NCI-H146 treated with DMSO at 0.1 percent for 48 hours (cell line): ENCODE measurements around the gene CTNNA2.

ENCODE experiments used
- DNase-seq: peaks from one replicate; lab custom pipeline; 2025; ENCODE audit not compliant: unreplicated experiment; lab: John Stamatoyannopoulos, UW

Gene CTNNA2

DNA sequence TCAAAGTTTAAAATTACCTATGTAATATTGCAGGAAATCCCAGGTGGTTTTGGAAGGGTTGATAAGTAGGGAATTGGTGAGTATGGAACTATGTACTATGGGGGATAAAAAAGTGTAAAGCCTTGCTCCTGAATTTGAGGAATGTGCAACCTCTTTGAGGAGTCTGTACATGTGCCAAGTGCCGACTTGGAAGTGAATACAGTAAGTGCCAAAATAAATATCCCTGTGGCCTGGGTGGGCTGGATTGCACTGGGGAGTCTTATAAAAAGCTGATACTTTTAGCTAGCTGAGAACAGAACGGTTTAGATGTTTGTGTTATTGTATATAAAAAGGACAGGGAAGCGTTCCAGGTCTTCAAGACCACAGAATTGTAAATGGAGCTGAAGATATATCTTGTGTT, 1108.8 kb downstream of the CTNNA2 start:
- no peak for DNase-seq

DNA sequence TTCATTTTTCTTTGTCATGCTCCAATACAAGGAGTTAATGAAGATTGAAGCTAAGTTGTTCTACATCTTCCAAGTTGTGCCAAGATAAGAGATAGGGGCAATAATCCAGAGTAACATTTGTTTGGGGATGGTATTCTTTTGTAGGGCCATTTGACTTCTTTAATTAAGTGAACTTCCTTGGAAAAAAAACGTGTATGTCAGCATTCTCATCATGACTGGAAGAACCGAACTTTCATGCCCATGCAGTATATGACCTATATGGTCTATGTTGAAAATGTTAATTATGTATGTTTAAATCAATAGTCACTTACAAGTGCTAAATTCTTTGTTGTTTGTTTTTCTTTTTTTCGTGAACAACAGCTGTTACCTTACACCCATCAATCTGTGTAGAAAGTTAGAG, 1111.2 kb downstream of the CTNNA2 start:
- DNase-seq = no peak

- no peak for DNase-seq
These were observed 1121.7 kb downstream of the CTNNA2 start for GRCh38 chr2:80634590-80634989.

DNA sequence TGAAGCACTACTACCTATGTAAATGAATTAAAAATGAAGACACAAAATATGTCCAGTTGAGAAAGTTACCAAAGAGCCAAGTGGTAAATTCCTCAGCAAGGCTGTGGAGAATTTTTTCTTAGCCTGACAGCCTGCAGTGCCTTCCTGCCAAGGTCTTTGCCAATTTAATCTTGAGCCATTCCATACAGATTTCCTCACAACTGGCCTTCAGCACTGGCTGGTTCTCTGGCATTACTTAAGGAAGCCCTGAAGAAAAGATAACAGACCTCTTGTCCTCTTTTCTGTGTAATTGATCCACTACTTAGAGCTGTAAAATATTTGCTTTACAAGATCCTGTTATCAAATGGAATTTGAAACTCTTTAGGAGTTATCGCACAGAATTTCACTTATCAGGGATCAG, 1125.9 kb downstream of the CTNNA2 start:
- no peak for DNase-seq

DNA sequence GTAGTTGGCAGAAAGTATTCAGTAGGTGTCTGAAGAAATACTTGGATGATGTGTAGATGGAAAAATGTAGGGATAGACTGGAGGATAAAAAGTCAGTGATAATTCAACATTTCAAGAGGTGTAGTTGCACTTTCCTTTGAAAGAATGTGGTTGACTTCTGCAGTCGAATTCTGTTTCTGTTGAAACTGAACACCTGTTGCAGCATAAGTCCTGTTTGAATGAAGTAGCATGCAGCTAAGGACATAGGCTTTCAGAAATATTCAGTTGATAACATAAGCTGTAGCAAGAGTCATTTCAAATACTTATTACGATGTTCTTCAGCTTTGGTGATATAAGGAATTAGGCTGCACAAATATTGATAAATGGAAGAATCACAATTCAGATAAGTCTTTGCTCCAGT, 1129.6 kb downstream of the CTNNA2 start:
- no peak for DNase-seq

- no peak for DNase-seq
These were observed 1130.7 kb downstream of the CTNNA2 start for GRCh38 chr2:80643598-80643997.

DNA sequence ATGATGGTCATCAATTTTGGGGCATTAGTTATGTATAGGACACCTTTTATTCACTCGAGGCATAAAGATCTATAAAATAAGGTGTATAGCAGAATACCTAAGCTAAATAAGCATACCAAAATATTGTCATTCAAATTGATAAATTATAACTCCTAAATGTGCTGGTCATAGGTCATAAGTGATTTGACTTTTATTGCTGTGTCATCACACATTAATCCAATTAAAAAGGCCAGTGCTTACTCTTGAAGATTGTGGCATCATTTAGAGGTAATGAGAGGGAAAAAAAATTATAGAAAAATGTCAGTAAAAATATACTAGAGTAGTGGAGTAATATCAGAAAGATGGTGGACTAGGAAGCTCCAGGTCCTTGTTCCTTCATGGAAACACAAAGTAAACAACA, 1138.6 kb downstream of the CTNNA2 start:
- no peak for DNase-seq

DNA sequence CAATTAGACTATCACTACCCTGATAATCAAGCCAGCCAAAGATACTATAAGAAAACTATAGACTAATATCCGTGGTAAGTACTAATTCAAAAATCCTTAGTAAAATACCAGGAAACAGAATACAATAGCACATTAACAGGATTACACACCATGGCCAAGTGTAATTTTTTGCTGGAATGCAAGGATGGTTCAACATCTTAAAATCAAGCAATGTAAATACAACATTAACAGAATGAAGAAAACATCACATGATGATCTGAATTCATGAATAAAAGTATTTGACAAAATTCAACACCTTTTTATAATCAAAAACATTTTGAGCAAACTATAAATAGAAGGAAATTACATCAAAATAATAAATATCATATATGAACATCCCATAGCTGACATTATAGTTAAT, 1142.4 kb downstream of the CTNNA2 start:
- no peak for DNase-seq

DNA sequence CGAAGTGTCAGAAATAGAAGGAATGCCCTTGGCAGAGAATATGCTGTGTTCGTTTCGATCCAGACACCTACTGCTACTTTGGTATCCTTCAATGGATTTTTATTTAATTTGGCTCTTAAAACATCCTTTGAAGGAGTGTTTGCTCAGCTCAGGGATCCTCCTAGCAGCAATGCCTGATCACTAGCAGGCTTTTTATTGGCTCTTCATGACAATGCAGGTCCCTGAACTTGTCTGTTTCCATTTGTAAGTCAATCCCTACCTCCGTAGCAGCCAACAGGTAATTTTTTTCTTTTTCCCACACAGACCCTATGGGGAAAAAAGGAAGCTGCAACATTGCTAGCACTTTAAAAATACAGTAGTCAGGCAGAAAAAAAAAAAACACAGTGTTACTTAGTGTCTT, 1157.9 kb downstream of the CTNNA2 start:
- no peak for DNase-seq

DNA sequence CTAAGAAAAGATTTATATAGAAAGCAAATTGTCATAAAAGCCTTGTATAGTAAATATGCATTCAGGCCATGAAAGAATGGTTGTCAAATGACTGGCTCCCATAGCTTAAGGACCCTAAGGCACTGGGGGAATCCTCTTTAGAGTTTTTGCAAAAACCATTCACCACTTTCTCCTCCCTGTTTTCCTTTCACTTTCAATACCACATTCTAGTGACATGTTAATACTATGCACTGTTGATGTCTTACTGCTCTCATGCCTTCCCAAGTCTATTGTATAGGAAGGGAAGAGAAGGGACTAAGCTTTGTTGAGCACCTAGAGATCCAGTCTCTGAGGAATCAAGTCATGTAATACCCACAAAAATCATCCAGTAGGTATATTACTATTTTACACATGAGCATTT, 1174.7 kb downstream of the CTNNA2 start:
- DNase-seq = no peak

DNA sequence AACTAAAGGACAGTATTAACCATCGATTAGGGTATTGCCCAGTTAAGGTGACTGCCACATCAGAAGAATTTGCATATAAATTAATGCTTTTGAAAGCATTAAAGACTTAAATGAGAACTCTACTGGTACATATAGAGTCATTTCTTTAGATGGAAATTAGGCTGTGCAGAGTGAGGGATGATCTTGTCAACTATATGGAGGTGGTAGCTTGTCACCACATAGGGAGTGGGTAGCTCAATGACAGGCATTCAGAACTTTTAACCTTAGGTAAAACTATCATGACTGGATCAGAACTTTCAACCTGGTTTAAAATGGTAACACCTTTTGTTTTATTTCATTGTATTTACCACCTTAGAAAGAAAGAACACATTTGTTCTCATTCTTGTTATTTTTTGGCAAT, 1176.3 kb downstream of the CTNNA2 start:
- DNase-seq = no peak
